Ishikawa (cell line): Measurements from ENCODE around the gene OR9A2.

Experiments
- CEBPB ChIP-seq: IDR thresholded peaks from 2 replicates; pipeline ENCODE4 v1.6.1; 2012
- CREB1 ChIP-seq: IDR thresholded peaks from 2 replicates; pipeline ENCODE4 v1.6.1; 2012; ENCODE audit warnings: low read depth
- EGR1 ChIP-seq: IDR thresholded peaks from 2 replicates; pipeline ENCODE4 v1.6.1; 2012
- EP300 ChIP-seq: IDR thresholded peaks from 2 replicates; pipeline ENCODE4 v1.6.1; 2012; ENCODE audit warnings: borderline replicate concordance
- FOXM1 ChIP-seq: IDR thresholded peaks from 2 replicates; pipeline ENCODE4 v1.6.1; 2012; ENCODE audit warnings: low read depth, borderline replicate concordance
- MAX ChIP-seq: IDR thresholded peaks from 2 replicates; pipeline ENCODE4 v1.6.1; 2012
- NFIC ChIP-seq: IDR thresholded peaks from 2 replicates; pipeline ENCODE4 v1.6.1; 2012
- RAD21 ChIP-seq: IDR thresholded peaks from 2 replicates; pipeline ENCODE4 v1.6.1; 2012; ENCODE audit warnings: low read depth
- TAF1 ChIP-seq: IDR thresholded peaks from 2 replicates; pipeline ENCODE4 v1.6.1; 2012; ENCODE audit warnings: low read depth, mild to moderate bottlenecking
- TCF12 ChIP-seq: IDR thresholded peaks from 2 replicates; pipeline ENCODE4 v1.6.1; 2012; ENCODE audit warnings: low read depth
- TEAD4 ChIP-seq: IDR thresholded peaks from 2 replicates; pipeline ENCODE4 v1.6.1; 2012
- USF1 ChIP-seq: IDR thresholded peaks from 2 replicates; pipeline ENCODE4 v1.6.1; 2012
- YY1 ChIP-seq: IDR thresholded peaks from 2 replicates; pipeline ENCODE4 v1.6.1; 2012; ENCODE audit warnings: low read depth
- ZBTB7A ChIP-seq: IDR thresholded peaks from 2 replicates; pipeline ENCODE4 v1.6.1; 2012; ENCODE audit warnings: low read depth
- TF ChIP-seq, protein P1 (sequence below): IDR thresholded peaks from 2 replicates; pipeline ENCODE4 v1.6.1; 2012; ENCODE audit warnings: low read depth, mild to moderate bottlenecking

The OR9A2 gene

GRCh38 chr7:143055754-143056153 is 28.8 kb upstream of the OR9A2 start:
- TF ChIP-seq TCF12 (no peak), USF1 (no peak)
- TF ChIP-seq, protein P1, sequence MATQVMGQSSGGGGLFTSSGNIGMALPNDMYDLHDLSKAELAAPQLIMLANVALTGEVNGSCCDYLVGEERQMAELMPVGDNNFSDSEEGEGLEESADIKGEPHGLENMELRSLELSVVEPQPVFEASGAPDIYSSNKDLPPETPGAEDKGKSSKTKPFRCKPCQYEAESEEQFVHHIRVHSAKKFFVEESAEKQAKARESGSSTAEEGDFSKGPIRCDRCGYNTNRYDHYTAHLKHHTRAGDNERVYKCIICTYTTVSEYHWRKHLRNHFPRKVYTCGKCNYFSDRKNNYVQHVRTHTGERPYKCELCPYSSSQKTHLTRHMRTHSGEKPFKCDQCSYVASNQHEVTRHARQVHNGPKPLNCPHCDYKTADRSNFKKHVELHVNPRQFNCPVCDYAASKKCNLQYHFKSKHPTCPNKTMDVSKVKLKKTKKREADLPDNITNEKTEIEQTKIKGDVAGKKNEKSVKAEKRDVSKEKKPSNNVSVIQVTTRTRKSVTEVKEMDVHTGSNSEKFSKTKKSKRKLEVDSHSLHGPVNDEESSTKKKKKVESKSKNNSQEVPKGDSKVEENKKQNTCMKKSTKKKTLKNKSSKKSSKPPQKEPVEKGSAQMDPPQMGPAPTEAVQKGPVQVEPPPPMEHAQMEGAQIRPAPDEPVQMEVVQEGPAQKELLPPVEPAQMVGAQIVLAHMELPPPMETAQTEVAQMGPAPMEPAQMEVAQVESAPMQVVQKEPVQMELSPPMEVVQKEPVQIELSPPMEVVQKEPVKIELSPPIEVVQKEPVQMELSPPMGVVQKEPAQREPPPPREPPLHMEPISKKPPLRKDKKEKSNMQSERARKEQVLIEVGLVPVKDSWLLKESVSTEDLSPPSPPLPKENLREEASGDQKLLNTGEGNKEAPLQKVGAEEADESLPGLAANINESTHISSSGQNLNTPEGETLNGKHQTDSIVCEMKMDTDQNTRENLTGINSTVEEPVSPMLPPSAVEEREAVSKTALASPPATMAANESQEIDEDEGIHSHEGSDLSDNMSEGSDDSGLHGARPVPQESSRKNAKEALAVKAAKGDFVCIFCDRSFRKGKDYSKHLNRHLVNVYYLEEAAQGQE: no peak

GRCh38 chr7:143054621-143055020 is 27.7 kb upstream of the OR9A2 start:
- TF ChIP-seq, protein P1: no peak
- TF ChIP-seq TEAD4 (no peak), CEBPB (no peak)

- TF ChIP-seq EP300 (no peak), TAF1 (no peak), FOXM1 (no peak), TEAD4 (no peak)
Observed at GRCh38 chr7:143052041-143052440, 25.1 kb upstream of the OR9A2 start, which contains the start of gene OR6V1. Gene OR6V1, plus strand, starts transcription at chr7:143052341. Its CDS starts 0 bp downstream, at chr7:143052341.

- TF ChIP-seq TEAD4 (no peak), NFIC (no peak), MAX (no peak), EP300 (no peak), FOXM1 (no peak), CREB1 (no peak), RAD21 (no peak), CEBPB (no peak), TCF12 (no peak), EGR1 (no peak)
Observed at GRCh38 chr7:143050931-143051330, 24.0 kb upstream of the OR9A2 start.

GRCh38 chr7:143049362-143049761 is 22.4 kb upstream of the OR9A2 start:
- TF ChIP-seq EP300 (no peak), CEBPB (no peak), YY1 (no peak), TCF12 (no peak), CREB1 (no peak), TEAD4 (no peak), MAX (no peak), ZBTB7A (no peak), RAD21 (no peak), NFIC (no peak), EGR1 (no peak), USF1 (no peak), TAF1 (no peak), FOXM1 (no peak)
- TF ChIP-seq, protein P1: no peak

GRCh38 chr7:143048827-143049226 is 21.9 kb upstream of the OR9A2 start:
- TF ChIP-seq FOXM1 (no peak), TAF1 (no peak), TEAD4 (no peak), USF1 (no peak), RAD21 (no peak), ZBTB7A (no peak), MAX (no peak), CREB1 (no peak), TCF12 (no peak), EGR1 (no peak), NFIC (no peak), EP300 (no peak), CEBPB (no peak), YY1 (no peak)
- TF ChIP-seq, protein P1: no peak
